Stimulated activated CD4-positive, alpha-beta T cell treated with anti-CD3 and anti-CD28 coated beads, Interleukin-15, amount 100 ng/mL, for 48 hours (primary cell): ENCODE data around the gene LOXL3.

Experiments used
- DNase-seq, 2 donors: peaks; one replicate each; pipeline ENCODE4 v3.0.0-alpha.2; 2020; ENCODE audit warnings: low read depth in 2 of 2

LOXL3 gene

DNA sequence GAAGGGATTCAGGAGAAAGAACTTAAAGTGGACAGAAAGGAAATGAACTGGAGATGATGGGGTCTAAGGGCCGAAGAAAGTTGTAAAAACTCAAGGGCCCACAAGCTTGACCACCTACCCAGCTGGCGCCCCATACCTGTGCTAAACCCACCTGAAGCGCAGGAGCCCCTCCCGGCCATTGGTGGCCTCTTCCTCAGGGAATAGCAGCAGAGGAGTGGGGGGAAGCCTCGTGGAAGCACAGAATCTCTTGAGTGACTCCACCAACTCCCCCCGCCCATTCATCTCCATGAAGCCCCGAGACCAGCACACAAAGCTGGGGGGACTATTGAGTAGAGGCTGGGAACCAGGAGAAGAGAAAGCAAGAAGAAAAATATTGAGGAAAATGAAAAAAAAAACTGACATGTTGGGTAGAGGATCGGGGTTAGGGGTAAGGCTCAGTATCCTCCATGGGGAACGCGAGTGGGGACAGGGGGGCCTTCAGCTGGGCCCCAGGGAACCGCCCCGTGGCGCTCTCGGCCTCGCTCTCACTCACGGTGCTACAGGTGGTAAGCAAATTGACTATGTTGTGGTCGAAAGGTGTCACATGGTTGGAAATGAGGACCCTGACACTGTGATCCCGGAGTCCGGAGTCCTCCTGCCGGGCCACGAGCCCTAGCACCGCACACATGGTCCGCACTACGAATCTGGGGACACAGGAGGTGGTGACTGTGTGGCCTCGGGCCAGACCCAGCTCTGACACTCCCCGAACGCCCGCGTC is 25.0 kb downstream of the LOXL3 start:
- no peak for DNase-seq

DNA sequence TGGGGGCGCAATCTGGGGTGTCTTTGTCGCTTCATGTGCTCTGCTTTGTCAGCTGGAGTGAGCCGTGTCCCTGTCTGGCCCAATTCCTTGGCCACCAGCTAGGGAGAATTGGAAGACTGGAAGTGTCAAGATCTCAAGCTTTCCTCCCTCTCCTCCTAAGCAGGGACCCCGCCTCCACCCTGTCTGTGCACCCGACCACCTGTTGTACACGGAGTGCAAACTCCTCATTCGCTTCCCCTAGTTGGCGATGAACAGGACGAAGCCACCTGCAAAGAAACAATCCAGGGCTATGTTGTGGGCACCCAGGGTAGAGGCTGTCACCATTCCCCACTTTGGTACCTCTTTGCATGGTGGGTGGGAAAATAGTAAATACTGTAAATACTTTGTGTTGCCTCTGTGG is 26.0 kb downstream of the LOXL3 start:
- no peak for DNase-seq

DNA sequence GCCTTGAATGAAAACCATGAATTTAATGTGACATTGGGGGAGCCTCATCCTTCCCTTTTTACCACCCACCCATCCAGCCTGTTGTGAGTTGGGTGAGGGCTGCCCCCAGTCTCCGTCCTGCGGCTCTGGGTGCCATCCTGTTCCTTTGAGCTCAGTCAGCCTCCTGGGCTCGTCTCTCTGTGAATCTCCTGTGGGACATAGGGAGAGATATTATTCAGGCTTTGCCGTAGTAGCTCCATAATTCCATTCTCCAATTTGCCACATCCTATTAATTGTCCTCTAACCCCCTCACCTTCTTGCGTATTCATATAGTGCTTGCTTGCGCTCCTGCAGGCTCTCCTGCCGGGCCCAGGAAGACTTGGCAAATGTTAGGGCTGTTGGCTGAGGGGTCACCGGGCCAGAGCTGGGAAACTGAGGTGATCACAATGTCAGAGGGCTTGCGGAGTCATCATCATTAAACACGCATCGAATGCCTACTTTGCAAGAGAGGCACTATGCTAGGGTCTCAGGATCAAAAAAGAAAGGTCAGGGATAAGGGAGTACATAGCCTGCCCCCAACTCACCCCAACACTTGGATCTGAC is 27.0 kb downstream of the LOXL3 start:
- DNase-seq = no peak

DNA sequence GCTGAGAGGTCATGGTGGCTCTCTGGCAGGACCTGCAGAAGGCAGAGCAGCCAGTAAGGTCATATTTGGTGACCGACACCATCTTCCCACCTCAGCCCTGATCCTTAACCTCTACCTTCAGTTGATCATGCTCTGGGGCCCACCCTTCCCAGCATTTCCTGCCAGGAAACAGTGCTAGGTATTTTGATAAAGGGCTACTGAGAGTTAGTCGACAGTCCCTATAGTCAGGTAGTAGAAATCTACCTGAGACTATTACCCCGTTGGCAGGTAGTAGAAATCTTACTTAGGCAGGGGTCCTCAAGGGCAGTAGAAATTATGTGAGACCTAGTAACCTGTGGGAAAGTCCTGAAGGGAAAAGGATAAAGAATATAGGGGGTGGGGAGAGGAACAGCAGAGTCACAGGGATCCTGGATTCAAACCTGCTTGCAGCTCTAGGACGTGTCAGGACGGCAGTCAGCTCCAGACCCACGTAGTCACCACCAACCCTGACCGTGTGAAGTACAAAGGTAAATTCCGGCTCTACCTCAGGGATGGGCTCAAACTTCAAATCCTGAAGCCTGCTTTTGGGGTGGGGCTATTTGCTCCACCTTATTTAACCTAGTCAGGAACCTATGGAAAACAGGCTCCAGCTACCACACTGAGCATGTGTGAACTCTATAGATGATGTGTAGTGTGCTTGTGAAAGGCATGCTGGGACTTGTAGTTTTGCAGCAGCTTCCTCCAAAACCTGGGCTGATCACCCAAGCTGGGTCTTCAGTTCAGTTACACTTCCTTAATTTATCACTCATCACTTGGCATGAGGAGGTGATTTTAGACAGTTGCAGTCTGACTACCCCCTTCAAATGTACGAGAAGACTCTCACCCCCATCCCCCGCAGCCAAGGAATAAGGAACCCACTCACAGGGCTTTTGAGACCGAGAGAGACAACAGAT is 27.8 kb downstream of the LOXL3 start, which contains the start of gene DQX1:
DQX1 (minus strand) TSS at position 515 of the 932 bp plus-strand sequence; CDS start at position 13, 502 bp downstream.
- DNase-seq = no peak

DNA sequence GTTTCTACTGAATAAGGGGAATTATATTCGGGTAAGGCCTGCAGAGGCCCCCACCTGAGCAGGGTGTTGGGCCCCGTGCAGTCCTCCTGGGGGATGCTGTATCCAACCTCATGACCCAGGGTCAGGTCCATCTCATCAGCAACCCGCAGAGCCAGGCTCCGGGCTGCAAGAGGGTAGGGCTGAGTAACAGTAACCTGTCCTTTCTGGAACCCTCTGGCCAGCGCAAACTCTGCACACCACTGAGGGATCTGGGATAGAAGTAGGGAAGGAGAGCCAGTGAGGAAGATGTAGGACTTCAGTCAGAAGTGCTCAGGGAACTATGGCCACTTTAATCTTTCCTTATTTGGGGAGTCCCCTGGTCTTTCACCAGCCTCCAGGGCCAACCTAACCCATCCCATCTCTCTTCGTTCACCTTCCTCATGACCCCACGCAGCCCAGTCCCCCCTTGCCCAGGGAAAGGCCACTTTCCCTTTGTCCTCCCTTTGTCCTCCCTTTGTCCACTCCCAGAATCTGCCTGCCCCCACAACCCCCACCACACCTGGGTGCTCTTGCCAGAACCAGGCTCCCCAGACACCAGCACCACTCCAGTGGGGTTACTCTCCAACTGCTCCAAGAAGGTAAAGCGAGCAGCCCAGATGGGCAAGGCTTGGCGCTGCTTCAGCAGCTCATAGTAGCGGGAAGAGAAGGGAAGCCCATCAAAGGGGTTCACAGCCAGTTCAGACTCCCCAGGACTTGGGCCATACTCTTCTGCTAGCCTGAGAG is 28.6 kb downstream of the LOXL3 start:
- no peak for DNase-seq

DNA sequence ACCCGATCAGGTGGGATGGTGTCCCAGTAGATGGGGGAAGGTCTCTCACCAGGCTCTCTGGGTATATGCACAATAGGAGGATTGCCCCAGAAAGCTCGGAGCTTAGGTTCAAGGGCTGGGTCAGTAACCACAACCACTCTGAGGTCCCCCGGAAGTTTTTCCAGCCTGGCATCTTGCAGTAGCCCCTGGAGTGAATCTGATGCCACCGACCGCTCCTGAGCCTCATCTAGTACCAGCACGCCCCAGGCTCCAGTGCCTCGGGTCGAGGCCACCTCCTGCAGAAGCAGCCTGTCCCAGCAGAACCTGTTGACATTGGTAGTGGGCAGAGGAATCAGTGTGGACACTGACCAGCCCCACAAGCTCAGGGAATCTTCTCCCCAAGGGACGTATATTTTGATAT is 29.7 kb downstream of the LOXL3 start:
- no peak for DNase-seq

DNA sequence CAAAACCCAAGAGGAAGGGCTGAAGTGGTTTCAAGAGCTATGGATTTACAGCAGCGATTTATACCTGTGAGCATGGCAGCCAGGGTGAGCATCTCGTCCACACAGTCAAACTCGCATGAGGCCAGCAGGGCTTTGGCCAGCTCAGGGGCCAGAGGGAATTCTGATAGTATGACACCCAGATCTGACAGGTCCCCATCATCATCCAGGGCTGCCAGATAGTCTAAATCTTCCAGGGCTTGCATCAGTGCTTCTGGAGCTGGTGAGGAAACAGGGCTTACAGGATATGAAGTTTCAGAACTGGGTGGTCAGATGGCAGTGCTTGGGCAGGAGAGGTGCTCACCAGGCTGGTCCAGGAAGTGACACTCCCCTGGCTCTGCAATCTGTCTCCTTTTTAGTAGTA is 31.2 kb downstream of the LOXL3 start:
- no peak for DNase-seq

DNA sequence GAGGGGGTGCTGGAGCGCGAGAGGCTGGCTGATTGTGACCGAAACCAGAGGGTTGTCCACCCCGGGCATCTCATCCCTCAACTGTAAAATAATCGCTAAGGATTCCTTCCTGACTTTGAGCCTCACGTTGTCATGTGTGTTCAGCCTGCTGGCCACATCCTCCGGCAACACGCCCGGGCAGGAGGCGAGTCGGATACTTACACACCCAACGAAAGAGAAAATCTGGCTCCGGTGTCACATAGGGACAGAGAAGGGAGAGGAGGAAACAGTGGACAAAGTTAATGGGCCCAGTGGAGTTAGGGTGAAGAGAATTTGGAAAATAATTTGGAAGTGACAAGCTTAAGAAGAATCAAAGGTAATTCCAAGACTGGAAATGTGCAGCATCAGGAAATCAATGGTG is 37.1 kb downstream of the LOXL3 start:
- no peak for DNase-seq

DNA sequence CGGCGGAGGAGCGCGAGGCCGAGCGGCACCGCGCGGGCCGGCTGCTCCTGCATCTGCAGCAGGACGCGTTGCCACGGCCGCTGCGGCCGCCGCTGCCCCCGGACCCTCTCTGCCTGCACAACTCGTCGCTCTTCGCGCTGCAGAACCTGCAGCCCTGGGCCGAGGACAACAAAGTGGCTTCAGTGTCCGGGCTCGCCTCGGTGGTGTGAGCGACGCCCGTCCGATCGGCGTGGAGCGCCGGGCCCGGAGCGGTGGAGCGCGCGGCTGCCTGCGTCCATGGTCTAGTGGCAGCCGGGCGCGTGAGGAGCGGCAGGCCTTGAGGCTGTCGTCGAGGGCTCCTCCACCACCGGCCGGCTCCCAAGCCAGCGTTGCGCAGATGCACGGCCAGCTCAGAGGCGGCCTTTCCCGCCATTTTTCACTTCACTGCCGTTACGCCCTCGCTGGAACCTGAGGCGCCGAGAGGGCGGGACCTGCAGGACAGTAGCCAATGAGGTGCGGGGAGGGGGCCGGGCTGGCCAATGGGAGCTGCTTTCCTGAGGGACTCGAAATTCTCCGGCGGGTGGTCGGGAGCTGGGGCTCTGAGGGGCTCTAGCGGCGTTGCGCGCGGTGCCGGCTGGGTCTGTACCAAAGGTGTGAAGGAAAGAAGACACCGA is 37.6 kb downstream of the LOXL3 start:
- DNase-seq = peak; percentile 63 to 72

DNA sequence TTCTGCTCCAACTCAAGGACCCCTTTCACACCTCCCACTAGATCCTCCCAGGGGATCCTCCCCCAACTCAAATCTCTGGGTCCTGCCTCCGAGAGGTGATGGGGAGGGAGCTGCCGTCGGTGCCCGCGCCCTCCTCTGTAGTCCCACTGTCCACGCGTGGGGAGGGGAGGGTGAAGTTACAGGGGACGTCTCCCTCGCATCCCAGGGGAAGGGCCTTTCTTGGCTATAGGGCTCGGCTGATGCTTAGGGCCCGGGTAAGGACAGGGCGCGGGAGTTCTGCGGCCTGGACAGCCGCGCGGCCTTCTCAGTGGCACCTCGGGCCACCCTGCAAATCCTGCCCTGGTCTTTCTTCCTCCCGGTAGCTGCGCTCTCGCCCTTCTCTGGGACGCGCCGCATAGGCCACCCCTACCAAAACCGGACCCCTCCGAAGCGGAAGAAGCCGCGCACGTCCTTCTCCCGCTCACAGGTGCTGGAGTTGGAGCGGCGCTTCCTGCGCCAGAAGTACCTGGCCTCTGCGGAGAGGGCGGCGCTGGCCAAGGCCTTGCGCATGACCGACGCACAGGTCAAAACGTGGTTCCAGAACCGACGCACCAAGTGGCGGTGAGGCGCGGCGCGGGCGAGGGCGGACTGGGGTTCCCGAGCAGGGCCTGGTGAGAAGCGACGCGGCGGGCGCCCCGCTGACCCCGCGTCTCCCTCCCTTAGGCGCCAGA is 38.3 kb downstream of the LOXL3 start:
- no peak for DNase-seq

DNA sequence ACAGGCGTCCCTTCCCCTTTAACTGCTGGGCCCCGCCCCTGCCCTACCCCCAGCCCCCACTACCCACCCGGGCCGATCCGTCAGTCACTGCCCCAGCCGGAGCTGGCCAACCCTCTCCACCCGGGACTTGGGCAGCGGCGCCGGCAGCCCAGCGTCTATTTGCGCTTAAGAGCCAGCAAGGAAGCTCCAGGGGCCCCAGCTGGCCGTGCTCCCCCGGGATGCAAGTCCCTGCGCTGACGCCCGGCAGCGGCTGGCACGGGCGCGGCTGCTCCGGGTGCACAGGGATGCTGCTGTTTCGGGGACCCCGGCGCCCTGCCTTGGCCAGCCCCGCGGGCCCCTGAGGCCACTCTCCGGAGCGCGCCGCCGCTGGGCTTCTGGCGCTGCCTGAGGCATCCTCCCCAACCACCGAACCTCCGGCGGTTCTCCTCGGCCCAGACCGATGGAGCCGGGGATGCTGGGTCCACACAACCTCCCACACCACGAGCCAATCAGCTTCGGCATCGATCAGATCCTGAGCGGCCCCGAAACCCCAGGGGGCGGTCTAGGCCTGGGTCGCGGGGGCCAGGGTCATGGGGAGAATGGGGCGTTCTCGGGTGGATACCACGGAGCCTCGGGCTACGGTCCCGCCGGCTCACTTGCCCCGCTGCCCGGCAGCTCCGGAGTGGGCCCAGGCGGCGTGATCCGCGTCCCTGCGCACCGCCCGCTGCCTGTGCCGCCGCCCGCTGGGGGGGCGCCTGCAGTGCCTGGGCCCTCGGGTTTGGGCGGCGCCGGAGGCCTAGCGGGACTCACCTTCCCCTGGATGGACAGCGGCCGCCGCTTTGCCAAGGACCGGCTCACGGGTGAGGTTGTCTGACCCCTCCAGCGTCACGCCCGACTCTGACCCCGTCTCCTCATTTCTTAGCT is 39.1 kb downstream of the LOXL3 start, which contains the start of gene TLX2:
TLX2 (plus strand) TSS at position 83 of the 903 bp plus-strand sequence; CDS start at position 440, 357 bp downstream.
- no peak for DNase-seq

DNA sequence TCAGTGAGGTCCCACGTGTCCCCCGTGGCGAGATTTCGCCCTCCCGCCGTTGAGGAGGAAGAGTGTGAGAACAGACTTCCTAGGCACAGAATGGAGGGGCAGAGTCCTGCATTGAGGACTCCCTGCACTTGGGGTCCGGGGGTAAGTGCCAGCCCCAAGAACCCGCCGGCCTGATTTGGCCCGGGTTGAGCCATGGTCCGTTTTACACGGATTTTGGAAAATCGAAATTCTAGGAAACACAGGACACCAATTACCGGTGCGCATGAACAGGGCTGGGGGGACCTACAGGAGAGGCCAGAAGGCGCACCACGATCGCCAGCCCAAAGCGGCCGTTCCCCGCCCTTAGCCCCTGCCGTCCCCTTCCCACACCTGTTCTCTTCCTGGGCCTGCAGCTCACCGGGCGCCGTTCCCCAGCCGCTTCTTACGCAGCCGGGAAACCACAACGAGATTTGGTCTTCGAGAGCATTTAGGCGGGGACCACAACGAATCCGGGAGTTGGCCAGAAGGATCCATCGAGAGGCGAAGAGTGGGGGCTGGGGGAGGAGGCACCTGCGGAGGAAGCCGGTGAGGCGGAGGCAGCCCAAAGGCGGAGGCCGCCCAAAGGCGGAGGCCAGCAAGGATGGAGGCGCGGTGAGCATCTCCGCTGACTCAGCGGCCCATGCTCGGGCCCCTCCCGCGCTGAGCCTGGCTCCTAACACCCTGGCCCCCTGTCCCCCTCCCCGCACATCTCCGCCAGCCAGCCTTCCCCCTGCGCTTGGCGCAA is 40.0 kb downstream of the LOXL3 start:
- DNase-seq = no peak

DNA sequence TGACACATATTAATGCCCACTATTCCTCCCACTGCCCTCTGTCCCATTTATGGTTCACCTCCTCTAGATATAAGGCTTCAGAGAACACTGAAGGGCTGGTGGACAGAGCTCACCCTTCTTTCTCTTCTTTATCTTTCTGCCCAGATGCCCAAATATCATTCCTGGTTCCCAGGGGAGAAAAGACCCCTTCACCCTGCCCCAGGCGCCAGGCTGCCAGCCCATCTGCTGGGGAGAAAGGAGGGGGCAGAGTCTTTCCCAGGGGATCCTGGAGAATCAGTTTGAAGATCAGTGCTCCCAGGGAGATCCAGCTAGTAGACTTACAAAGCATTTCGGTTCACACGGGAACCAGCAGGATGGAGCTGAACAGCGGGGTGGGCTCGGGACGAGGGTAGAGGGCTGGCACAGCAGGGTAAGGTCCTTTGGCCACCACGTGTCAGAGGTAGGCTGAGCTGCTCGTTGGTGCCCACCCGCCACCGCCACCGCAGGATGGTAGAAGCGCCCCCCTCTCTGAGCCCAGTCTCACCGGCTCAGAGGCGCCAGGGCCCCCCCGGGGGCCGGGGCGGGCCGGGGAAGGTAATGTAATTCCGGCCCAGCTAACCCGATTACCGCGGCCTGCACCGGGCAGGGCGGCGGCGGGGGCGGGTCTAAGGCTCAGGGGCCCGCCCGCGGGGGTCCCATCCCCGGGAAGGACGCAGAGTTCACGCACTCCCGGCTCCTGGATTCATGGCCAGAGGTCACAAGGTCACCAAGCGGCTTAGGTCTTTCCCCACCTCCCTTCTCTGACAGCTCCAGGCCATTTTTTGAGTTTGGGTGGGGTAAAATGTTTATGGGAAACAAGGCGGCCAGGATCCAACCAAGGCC is 40.8 kb downstream of the LOXL3 start:
- DNase-seq = no peak

DNA sequence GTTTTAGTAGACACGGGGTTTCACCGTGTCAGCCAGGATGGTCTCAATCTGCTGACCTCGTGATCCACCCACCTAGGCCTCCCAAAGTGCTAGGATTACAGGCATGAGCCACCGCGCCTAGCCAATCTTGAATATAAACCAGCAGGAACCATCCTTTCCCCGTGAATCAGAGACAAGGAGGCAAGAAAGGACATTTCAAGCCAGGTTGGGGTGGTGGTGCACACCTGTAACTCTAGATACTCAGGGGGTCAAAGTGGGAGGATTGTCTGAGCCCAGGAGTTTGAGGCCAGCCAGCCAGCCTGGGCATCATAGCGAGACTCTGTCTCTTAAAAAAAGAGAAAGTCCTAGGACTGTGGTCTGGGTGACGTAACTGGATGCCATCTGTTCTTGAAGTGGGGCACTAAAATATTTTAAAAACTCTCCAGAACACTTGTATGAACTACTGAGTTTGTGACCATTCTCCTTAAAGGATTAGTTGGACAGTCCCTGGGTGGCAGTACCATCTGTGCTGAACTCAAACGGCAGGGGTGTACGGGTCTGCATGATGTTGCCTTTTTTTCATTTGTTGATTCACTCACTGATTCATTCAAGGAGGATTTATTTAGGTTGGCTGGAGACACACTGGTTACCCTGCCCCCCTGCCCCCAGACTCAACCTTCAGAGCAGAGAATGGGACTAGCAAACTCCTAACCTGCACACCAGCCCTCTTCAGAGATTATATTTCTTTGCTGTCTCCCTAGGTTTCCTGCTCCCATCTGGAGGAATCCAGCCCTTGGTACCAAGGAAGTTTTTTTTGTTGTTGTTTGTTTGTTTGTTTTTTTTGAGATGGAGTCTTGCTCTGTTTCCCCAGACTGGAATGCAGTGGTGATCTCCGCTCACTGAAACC is 42.4 kb downstream of the LOXL3 start:
- no peak for DNase-seq

DNA sequence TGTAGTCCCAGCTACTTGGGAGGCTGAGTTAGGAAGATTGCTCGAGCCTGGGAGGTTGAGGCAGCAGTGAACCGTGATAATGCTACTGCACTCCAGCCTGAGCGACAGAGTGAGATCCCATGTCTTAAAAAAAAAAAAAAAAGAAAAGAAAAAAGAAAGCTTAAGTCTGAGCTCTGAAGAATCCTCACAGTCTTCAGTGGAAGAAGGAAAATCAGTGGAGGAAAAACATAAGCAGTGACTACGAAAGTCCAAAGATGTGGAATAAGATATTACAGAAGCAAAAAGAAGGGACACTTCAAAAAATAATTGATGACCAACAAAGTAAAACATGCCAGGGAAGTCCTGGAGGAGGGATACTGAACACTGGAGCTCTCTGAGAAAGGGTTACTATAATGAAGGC is 43.5 kb downstream of the LOXL3 start:
- DNase-seq = no peak

DNA sequence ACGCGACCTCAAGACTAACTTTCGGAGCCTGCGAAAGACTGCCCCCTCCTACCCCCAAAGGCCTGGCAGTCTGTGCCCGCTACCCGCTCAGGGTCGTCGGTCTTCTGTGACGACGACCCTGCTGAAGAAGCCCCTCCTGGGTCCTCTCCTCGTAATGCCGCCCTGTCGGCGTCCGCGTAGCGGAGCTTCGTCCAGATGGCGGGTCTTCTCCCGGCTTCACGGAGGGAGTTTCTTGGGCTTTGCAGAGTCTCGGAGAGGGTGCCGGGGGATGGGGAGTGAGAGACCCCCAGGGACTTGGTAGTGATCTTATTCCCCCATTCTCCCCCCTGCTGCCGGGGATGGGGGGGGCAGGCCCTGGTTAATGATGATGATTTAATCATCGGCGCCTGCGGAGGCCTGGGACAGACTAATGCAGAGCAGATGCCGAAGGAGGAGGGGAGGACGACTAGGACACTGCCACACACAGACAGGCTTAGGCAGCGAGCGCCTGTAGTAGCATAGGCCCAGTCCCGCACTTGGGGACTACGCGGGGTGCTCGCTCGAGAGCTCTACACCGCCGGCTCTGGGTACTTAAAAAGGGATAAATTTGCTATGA is 45.7 kb downstream of the LOXL3 start:
- DNase-seq = no peak
